Fibroblast of lung (primary cell): Measurements from ENCODE around the gene HECW1. TPM values are rescaled to one million over a fixed set of nuclear protein-coding genes. Genes with fewer than 3 reads are reported as not detected.

Experiments
- DNase-seq, 2 donors: peaks; one replicate each; pipeline versions ENCODE4 v3.0.0 to v3.0.0-alpha.2; 2010; ENCODE audit warnings: low read depth in 2 of 2
- H2AFZ ChIP-seq: 2 replicates; pipeline ENCODE4 v1.5.1; 2012; ENCODE audit warnings: low read length, control low read depth, inconsistent platforms
- H3K27ac ChIP-seq: 2 replicates; pipeline ENCODE4 v1.5.1; 2011; ENCODE audit warnings: low read length, control low read depth; ENCODE audit not compliant: insufficient read depth
- H3K27me3 ChIP-seq: 2 replicates; pipeline ENCODE4 v1.5.1; 2011; ENCODE audit warnings: mild to moderate bottlenecking, low read length; ENCODE audit not compliant: control insufficient read depth, insufficient read depth
- H3K36me3 ChIP-seq: 2 replicates; pipeline ENCODE4 v1.5.1; 2011; ENCODE audit warnings: low read length; ENCODE audit not compliant: control insufficient read depth, insufficient read depth
- H3K4me1 ChIP-seq: 2 replicates; pipeline ENCODE4 v1.5.1; 2011; ENCODE audit warnings: low read length; ENCODE audit not compliant: control insufficient read depth, insufficient read depth; ENCODE audit errors: extremely low read depth
- H3K4me2 ChIP-seq: 2 replicates; pipeline ENCODE4 v1.5.1; 2011; ENCODE audit warnings: low read length, control low read depth; ENCODE audit not compliant: insufficient read depth; ENCODE audit errors: extremely low read depth
- H3K4me3 ChIP-seq, 4 experiments: fragments of 200-600 bp in 1 of 4; sonication (generic) in 1 of 4; replicated peaks in 1 of 4; 2 replicates each; pipeline ENCODE4 v1.5.1; 2011 to 2016; ENCODE audit warnings: low read length in 4 of 4, low read depth in 3 of 4, mild to moderate bottlenecking in 3 of 4, control low read depth in 2 of 4, inconsistent platforms in 1 of 4, mixed read lengths in 1 of 4; ENCODE audit not compliant: insufficient read depth in 1 of 4; ENCODE audit errors: control extremely low read depth in 1 of 4
- H3K79me2 ChIP-seq: 2 replicates; pipeline ENCODE4 v1.5.1; 2012; ENCODE audit warnings: mild to moderate bottlenecking, low read length, inconsistent platforms; ENCODE audit not compliant: control insufficient read depth, insufficient read depth
- H3K9ac ChIP-seq: 2 replicates; pipeline ENCODE4 v1.5.1; 2011; ENCODE audit warnings: mild to moderate bottlenecking, low read length, control low read depth; ENCODE audit not compliant: insufficient read depth
- H3K9me3 ChIP-seq: 2 replicates; pipeline ENCODE4 v1.5.1; 2012; ENCODE audit warnings: low read depth, low read length; ENCODE audit not compliant: control insufficient read depth, insufficient read depth
- H4K20me1 ChIP-seq: 2 replicates; pipeline ENCODE4 v1.5.1; 2011; ENCODE audit warnings: low read length; ENCODE audit not compliant: control insufficient read depth, insufficient read depth; ENCODE audit errors: extremely low read depth
- EZH2 ChIP-seq: IDR thresholded peaks from 2 replicates; pipeline ENCODE4 v1.5.1; 2012; ENCODE audit warnings: low read length, control low read depth, mild to moderate bottlenecking; ENCODE audit errors: missing control alignments
- polyA plus RNA-seq, 2 donors: library from polyadenylated mRNA; depleted of rRNA in 1 of 2; stranded (reverse) in 1 of 2; unstranded in 1 of 2; fragments of >200 nt; gene quantifications; 2 replicates each; pipeline ENCODE4 v1.2.1, GENCODE V29; 2011 to 2012; ENCODE audit warnings: missing spikeins in 1 of 2
- total RNA-seq: library from RNA; depleted of rRNA; stranded (reverse); fragments of >200 nt; gene quantifications from 2 replicates; pipeline ENCODE4 v1.2.1, GENCODE V29; 2014
- TF ChIP-seq, protein P1 (sequence below), 2 donors: IDR thresholded peaks in 1 of 2; conservative IDR thresholded peaks in 1 of 2; 1 replicate in 1 of 2; 2 replicates in 1 of 2; pipeline ENCODE4 v1.5.1; 2011 to 2012; ENCODE audit warnings: low read length in 2 of 2, control low read depth in 1 of 2, inconsistent platforms in 1 of 2, low read depth in 1 of 2, mild to moderate bottlenecking in 1 of 2

HECW1 gene
- total and polyA plus RNA-seq, 2 donors (not counting 1 experiment from before 2014, with no cell fraction given): 1.1 to 6.1 TPM

DNA sequence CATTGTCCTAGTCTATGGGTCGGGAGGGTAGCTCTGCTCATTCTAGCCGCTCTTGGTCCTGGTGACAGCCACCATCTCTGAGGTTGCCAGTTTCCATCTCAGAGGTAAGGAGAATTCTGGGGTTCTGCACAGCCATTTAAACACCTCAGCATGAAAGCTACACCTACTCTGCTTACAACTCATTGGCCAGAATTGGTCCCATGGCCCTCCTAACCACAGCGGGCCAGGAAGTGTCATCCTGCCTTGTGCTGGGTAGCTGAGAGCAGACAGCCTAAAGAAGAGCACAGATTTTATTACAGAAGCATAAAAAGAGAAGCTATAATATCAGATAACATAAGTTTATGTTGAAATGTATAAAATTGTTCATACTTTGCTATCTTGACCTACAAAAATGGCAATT, 152.7 kb downstream of the HECW1 start:
- H3K4me2 ChIP-seq: no peak overlapping the region
- H3K4me3 ChIP-seq: no peak overlapping the region
- no peaks in the 10 kb centered on the region for H3K79me2 ChIP-seq
- no peaks in the 10 kb centered on the region for H3K36me3 ChIP-seq
- H3K27me3 ChIP-seq: no peaks in the 10 kb centered on the region
- H3K9me3 ChIP-seq: no peaks in the 10 kb centered on the region
- H3K9ac ChIP-seq: no peak overlapping the region
- DNase-seq: no peak
- no peak overlapping the region for H2AFZ ChIP-seq
- no peak for TF ChIP-seq EZH2
- TF ChIP-seq, protein P1, sequence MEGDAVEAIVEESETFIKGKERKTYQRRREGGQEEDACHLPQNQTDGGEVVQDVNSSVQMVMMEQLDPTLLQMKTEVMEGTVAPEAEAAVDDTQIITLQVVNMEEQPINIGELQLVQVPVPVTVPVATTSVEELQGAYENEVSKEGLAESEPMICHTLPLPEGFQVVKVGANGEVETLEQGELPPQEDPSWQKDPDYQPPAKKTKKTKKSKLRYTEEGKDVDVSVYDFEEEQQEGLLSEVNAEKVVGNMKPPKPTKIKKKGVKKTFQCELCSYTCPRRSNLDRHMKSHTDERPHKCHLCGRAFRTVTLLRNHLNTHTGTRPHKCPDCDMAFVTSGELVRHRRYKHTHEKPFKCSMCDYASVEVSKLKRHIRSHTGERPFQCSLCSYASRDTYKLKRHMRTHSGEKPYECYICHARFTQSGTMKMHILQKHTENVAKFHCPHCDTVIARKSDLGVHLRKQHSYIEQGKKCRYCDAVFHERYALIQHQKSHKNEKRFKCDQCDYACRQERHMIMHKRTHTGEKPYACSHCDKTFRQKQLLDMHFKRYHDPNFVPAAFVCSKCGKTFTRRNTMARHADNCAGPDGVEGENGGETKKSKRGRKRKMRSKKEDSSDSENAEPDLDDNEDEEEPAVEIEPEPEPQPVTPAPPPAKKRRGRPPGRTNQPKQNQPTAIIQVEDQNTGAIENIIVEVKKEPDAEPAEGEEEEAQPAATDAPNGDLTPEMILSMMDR (conservative IDR thresholded peaks at IDR 0.05 in 1 of 2, IDR thresholded peaks at IDR 0.05 in 1 of 2; ENCODE audit: low read depth in 1 of 2, low read length in 2 of 2): no peak
- no peaks in the 10 kb centered on the region for H3K4me1 ChIP-seq
- H3K27ac ChIP-seq: no peak overlapping the region
- H4K20me1 ChIP-seq: no peaks in the 10 kb centered on the region

DNA sequence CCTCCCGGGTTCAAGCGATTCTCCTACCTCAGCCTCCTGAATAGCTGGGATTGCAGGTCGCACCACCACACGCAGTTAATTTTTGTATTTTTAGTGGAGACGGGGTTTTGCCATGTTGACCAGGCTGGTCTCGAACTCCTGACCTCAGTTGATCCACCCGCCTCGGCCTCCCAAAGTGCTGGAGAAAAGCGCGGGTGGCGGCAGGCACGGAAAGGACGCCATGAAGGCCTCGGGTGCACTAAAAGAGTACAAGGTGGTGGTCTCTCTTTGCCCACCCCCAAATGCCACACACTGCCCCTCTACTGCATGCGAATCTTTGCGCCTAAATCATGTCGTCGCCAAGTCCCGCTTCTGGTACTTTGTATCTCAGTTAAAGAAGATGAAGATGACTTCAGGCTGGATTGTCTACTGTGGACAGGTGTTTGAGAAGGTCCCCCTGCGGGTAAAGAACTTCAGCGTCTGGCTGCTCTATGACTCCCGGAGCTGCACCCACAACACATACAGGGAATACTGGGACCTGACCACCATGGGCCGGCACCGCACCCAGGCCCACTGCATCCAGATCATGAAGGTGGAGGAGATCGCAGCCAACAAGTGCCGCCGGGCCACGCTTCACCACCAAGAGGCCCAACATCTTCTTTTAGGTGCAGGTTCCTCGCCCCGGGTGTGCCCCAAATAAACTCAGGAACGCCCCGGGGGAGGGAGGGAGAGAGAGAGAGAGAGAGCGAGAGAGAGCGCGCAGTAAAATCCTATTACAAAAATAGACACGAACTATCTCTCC, 161.7 kb downstream of the HECW1 start:
- no peaks in the 10 kb centered on the region for H3K79me2 ChIP-seq
- no peaks in the 10 kb centered on the region for H3K36me3 ChIP-seq
- DNase-seq: no peak
- no peak overlapping the region for H3K4me3 ChIP-seq
- H4K20me1 ChIP-seq: no peaks in the 10 kb centered on the region
- H3K27me3 ChIP-seq: no peaks in the 10 kb centered on the region
- no peak overlapping the region for H3K4me2 ChIP-seq
- H3K9me3 ChIP-seq: no peaks in the 10 kb centered on the region
- H3K9ac ChIP-seq: no peak overlapping the region
- no peak overlapping the region for H3K27ac ChIP-seq
- H3K4me1 ChIP-seq: no peaks in the 10 kb centered on the region
- TF ChIP-seq EZH2: no peak
- TF ChIP-seq, protein P1 (conservative IDR thresholded peaks at IDR 0.05 in 1 of 2, IDR thresholded peaks at IDR 0.05 in 1 of 2; ENCODE audit: low read depth in 1 of 2, low read length in 2 of 2): no peak
- no peak overlapping the region for H2AFZ ChIP-seq

DNA sequence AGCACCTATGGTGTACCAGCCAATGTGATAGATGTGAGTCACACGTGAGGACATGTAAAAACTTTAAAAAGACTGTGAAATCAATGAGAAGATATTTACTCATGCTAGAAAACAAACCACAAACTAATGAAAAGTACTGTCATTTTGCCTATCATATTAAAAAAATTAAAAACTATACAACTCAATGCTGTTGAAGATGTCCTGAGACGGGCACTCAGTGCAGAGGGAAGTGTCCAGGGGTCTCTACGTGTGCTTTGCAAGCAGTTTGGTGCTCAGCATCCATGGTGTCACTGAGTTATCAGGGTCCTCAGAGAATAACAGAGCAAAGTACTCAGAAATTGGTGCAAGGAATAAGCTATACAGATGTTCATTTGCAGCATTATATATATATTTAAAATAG, 162.3 kb downstream of the HECW1 start:
- Histone ChIP-seq H3K9me3 (no peaks in the 10 kb centered on the region), H3K4me1 (no peaks in the 10 kb centered on the region), H4K20me1 (no peaks in the 10 kb centered on the region), H2AFZ (no peak overlapping the region), H3K79me2 (no peaks in the 10 kb centered on the region), H3K9ac (no peak overlapping the region), H3K27ac (no peak overlapping the region), H3K4me3 (no peak overlapping the region), H3K36me3 (no peaks in the 10 kb centered on the region), H3K27me3 (no peaks in the 10 kb centered on the region), H3K4me2 (no peak overlapping the region)
- TF ChIP-seq EZH2: no peak
- TF ChIP-seq, protein P1 (conservative IDR thresholded peaks at IDR 0.05 in 1 of 2, IDR thresholded peaks at IDR 0.05 in 1 of 2; ENCODE audit: low read depth in 1 of 2, low read length in 2 of 2): no peak
- no peak for DNase-seq
